HG03064 (cell line): ENCODE measurements around the gene SPTBN4.
"Not testable (repeated sequence)": the region's sequence is repeated elsewhere in the genome, so short reads cannot be mapped to it uniquely, and the experiment has no call there.

Experiments
- ATAC-seq: cut with Tn5 transposase; IDR thresholded peaks from one replicate; pipeline ENCODE4 v1.9.1; 2021; ENCODE audit warnings: low read depth; ENCODE audit not compliant: unreplicated experiment

Gene SPTBN4

GRCh38 chr19:40583283-40583682 is 116.5 kb downstream of the SPTBN4 start:
- no peak for ATAC-seq

GRCh38 chr19:40584007-40584406 is 117.2 kb downstream of the SPTBN4 start:
- ATAC-seq, result no peak

GRCh38 chr19:40585241-40585981 is 118.6 kb downstream of the SPTBN4 start:
- no peak for ATAC-seq

- no peak for ATAC-seq
Measured at GRCh38 chr19:40585982-40586422, 119.2 kb downstream of the SPTBN4 start.

- ATAC-seq, result no peak
Measured at GRCh38 chr19:40586611-40587010, 119.8 kb downstream of the SPTBN4 start.

- no peak for ATAC-seq
Measured at GRCh38 chr19:40588110-40588854, 121.5 kb downstream of the SPTBN4 start.

GRCh38 chr19:40588926-40589569 is 122.2 kb downstream of the SPTBN4 start:
- no peak for ATAC-seq

GRCh38 chr19:40589591-40590429 is 123.0 kb downstream of the SPTBN4 start:
- no peak for ATAC-seq

GRCh38 chr19:40590464-40591265 is 123.9 kb downstream of the SPTBN4 start:
- no peak for ATAC-seq

GRCh38 chr19:40591724-40592123 is 124.9 kb downstream of the SPTBN4 start:
- ATAC-seq, result not testable (repeated sequence)

- no peak for ATAC-seq
Measured at GRCh38 chr19:40592170-40592569, 125.4 kb downstream of the SPTBN4 start.

GRCh38 chr19:40594255-40594654 is 127.5 kb downstream of the SPTBN4 start:
- ATAC-seq, result no peak

GRCh38 chr19:40594657-40595091 is 127.9 kb downstream of the SPTBN4 start:
- ATAC-seq, result no peak

- no peak for ATAC-seq
Measured at GRCh38 chr19:40596608-40597328, 130.0 kb downstream of the SPTBN4 start.

- ATAC-seq, result no peak
Measured at GRCh38 chr19:40597329-40597838, 130.6 kb downstream of the SPTBN4 start.

GRCh38 chr19:40598121-40598917 is 131.5 kb downstream of the SPTBN4 start:
- no peak for ATAC-seq

- ATAC-seq, result no peak
Measured at GRCh38 chr19:40598918-40599307, 132.1 kb downstream of the SPTBN4 start.

- no peak for ATAC-seq
Measured at GRCh38 chr19:40599331-40599901, 132.6 kb downstream of the SPTBN4 start.
